ENCODE data around the gene TFAP2E. TPM values are rescaled to one million over a fixed set of nuclear protein-coding genes. Genes with fewer than 3 reads are reported as not detected.
A peak's percentile ranks its signal among the peaks of the same experiment; 100 is the strongest.

Gene TFAP2E
- polyA plus RNA-seq, 1 donor from 2014 or later = 7.0 TPM

GRCh38 chr1:35561972-35562680, 11.0 kb upstream of the TFAP2E start:
- TF ChIP-seq REST (IDR thresholded peaks at IDR 0.05; ENCODE audit: borderline replicate concordance) (no peak), EP300 (conservative IDR thresholded peaks at IDR 0.05; ENCODE audit: poor library complexity, severe bottlenecking) (no peak), SMC3 (conservative IDR thresholded peaks at IDR 0.05; ENCODE audit: poor library complexity) (no peak), TAF1 (IDR thresholded peaks at IDR 0.05; ENCODE audit: low read depth) (no peak), MXI1 (conservative IDR thresholded peaks at IDR 0.05; ENCODE audit: poor library complexity, severe bottlenecking) (no peak), POLR2AphosphoS5 (IDR thresholded peaks at IDR 0.05) (no peak), EZH2 (IDR thresholded peaks at IDR 0.05; ENCODE audit: borderline replicate concordance, insufficient read depth, low read length, poor library complexity, severe bottlenecking) (no peak), CTCF (IDR thresholded peaks at IDR 0.05; ENCODE audit: poor library complexity, severe bottlenecking) (no peak), RAD21 (conservative IDR thresholded peaks at IDR 0.05) (no peak)
- H2AFZ ChIP-seq (ENCODE audit: low read depth, low read length) = no peak overlapping the region
- H3K4me2 ChIP-seq (ENCODE audit: low read length) = no peak overlapping the region
- H3K36me3 ChIP-seq (ENCODE audit: insufficient read depth, low read length) = no peaks in the 10 kb centered on the region
- no peaks in the 10 kb centered on the region for H3K27me3 ChIP-seq (ENCODE audit: insufficient read depth, low read depth, low read length)
- peak overlapping the region; percentile 39 for H3K4me3 ChIP-seq (ENCODE audit: low read length)
- no peaks in the 10 kb centered on the region for H3K9me2 ChIP-seq (ENCODE audit: insufficient read depth, low read length)
- peaks cover 5% of the 10 kb centered on the region for H3F3A ChIP-seq (ENCODE audit: insufficient read depth, low read length, poor library complexity, severe bottlenecking)
- H3K79me2 ChIP-seq (replicated peaks; ENCODE audit: insufficient read depth, low read length) = no peaks in the 10 kb centered on the region
- H3K9me3 ChIP-seq (ENCODE audit: low read length) = no peaks in the 10 kb centered on the region
- H3K27ac ChIP-seq (ENCODE audit: low read length) = no peak overlapping the region
- no peak overlapping the region for H3K9ac ChIP-seq (ENCODE audit: low read length)
- no peaks in the 10 kb centered on the region for H4K20me1 ChIP-seq (ENCODE audit: insufficient read depth)

- Histone ChIP-seq H3K79me2 (replicated peaks; ENCODE audit: insufficient read depth, low read length) (no peaks in the 10 kb centered on the region), H3K4me2 (ENCODE audit: low read length) (no peak overlapping the region), H3K36me3 (ENCODE audit: insufficient read depth, low read length) (no peaks in the 10 kb centered on the region), H3K27me3 (ENCODE audit: insufficient read depth, low read depth, low read length) (no peaks in the 10 kb centered on the region), H3K4me3 (ENCODE audit: low read length) (no peak overlapping the region), H3K9me2 (ENCODE audit: insufficient read depth, low read length) (no peaks in the 10 kb centered on the region), H3K9me3 (ENCODE audit: low read length) (no peaks in the 10 kb centered on the region), H3K27ac (ENCODE audit: low read length) (no peak overlapping the region), H3K9ac (ENCODE audit: low read length) (no peak overlapping the region), H2AFZ (ENCODE audit: low read depth, low read length) (no peak overlapping the region), H3F3A (ENCODE audit: insufficient read depth, low read length, poor library complexity, severe bottlenecking) (peaks cover 5% of the 10 kb centered on the region), H4K20me1 (ENCODE audit: insufficient read depth) (no peaks in the 10 kb centered on the region)
- TF ChIP-seq MXI1 (conservative IDR thresholded peaks at IDR 0.05; ENCODE audit: poor library complexity, severe bottlenecking) (no peak), EZH2 (IDR thresholded peaks at IDR 0.05; ENCODE audit: borderline replicate concordance, insufficient read depth, low read length, poor library complexity, severe bottlenecking) (no peak), SMC3 (conservative IDR thresholded peaks at IDR 0.05; ENCODE audit: poor library complexity) (no peak), REST (IDR thresholded peaks at IDR 0.05; ENCODE audit: borderline replicate concordance) (no peak)
Observed at GRCh38 chr1:35563166-35563565, 9.9 kb upstream of the TFAP2E start.
